IMR-90 (cell line): Measurements from ENCODE around the gene OR10R2.

ENCODE experiments used
- BHLHE40 ChIP-seq: fragments of 150-350 bp; IDR thresholded peaks from 2 replicates; pipeline ENCODE4 v1.6.1; 2016; ENCODE audit warnings: mild to moderate bottlenecking, low read depth, low read length
- CEBPB ChIP-seq: IDR thresholded peaks from 2 replicates; pipeline ENCODE4 v1.6.1; 2012; ENCODE audit warnings: low read depth, low read length, improper control_type of control experiment
- CTCF ChIP-seq: conservative IDR thresholded peaks from 2 replicates; pipeline ENCODE4 v1.5.1; 2012; ENCODE audit warnings: mild to moderate bottlenecking, low read depth, low read length, improper control_type of control experiment
- FOS ChIP-seq: fragments of 150-350 bp; IDR thresholded peaks from 2 replicates; pipeline ENCODE4 v1.6.1; 2016; ENCODE audit warnings: low read depth, low read length
- POLR2A ChIP-seq: IDR thresholded peaks from 2 replicates; pipeline ENCODE4 v1.6.1; 2012; ENCODE audit warnings: mild to moderate bottlenecking, low read depth, low read length
- RAD21 ChIP-seq: IDR thresholded peaks from 2 replicates; pipeline ENCODE4 v1.6.1; 2012; ENCODE audit warnings: low read length, improper control_type of control experiment
- RCOR1 ChIP-seq: IDR thresholded peaks from 2 replicates; pipeline ENCODE4 v1.6.1; 2012; ENCODE audit warnings: mild to moderate bottlenecking, low read length, improper control_type of control experiment; ENCODE audit not compliant: insufficient replicate concordance
- SMC3 ChIP-seq: fragments of 150-350 bp; IDR thresholded peaks from 2 replicates; pipeline ENCODE4 v1.6.1; 2016; ENCODE audit warnings: low read depth, mild to moderate bottlenecking, antibody characterized with exemption, low read length, moderate library complexity
- USF2 ChIP-seq: fragments of 150-350 bp; IDR thresholded peaks from 2 replicates; pipeline ENCODE4 v1.6.1; 2017; ENCODE audit warnings: mild to moderate bottlenecking, antibody characterized with exemption, low read length, low read depth

- no peak for TF ChIP-seq CTCF
- no peak for TF ChIP-seq POLR2A
- TF ChIP-seq FOS, result no peak
- no peak for TF ChIP-seq CEBPB
- TF ChIP-seq RAD21, result no peak
- no peak for TF ChIP-seq USF2
- no peak for TF ChIP-seq RCOR1
- TF ChIP-seq SMC3, result no peak
- no peak for TF ChIP-seq BHLHE40
These were observed at the start of gene OR10R2 for GRCh38 chr1:158471920-158472319.
